NCI-H345 treated with DMSO at 0.1 percent for 48 hours (cell line): ENCODE results near the gene COQ2.
"Not testable (repeated sequence)": the region's sequence is repeated elsewhere in the genome, so short reads cannot be mapped to it uniquely, and the experiment has no call there.

ENCODE experiments used
- DNase-seq: peaks from one replicate; lab custom pipeline; 2025; ENCODE audit not compliant: unreplicated experiment; lab: John Stamatoyannopoulos, UW

COQ2 gene, protein sequence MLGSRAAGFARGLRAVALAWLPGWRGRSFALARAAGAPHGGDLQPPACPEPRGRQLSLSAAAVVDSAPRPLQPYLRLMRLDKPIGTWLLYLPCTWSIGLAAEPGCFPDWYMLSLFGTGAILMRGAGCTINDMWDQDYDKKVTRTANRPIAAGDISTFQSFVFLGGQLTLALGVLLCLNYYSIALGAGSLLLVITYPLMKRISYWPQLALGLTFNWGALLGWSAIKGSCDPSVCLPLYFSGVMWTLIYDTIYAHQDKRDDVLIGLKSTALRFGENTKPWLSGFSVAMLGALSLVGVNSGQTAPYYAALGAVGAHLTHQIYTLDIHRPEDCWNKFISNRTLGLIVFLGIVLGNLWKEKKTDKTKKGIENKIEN

DNA sequence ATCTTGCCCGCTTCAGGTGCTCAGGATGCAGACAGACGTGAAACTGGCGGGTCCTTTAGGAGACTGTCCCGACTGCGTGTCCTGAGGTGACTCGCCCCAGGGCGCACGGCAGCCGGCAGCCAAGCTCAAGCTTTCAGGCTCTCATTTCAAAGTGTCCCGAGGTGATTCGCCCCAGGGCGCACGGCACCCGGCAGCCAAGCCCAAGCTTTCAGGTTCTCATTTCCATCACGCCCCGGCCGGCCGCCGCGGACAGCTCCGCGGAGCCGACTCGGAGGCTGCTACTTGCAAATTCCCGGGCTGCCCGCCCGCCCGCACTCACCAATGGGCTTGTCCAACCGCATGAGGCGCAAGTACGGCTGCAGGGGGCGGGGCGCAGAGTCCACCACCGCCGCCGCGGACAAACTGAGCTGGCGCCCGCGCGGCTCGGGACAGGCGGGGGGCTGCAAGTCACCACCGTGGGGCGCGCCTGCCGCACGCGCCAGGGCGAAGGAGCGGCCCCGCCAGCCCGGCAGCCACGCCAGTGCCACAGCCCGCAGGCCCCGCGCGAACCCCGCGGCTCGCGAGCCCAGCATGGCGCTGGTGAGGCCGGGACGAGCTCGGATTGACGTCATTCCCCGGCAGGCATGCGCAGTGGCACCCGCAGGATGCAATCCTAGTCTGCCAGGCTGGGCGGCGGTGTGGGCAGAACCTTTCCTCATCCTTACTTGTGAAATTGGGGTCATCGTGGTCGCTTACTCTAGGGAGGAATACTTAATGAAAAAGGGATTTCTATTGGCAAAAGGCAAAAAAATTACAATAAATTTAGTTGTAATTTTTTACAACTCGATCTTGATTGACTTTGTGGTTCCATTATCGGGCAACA, at the start of gene COQ2:
Gene COQ2 (minus strand): TSS at position 606 of the 862 bp plus-strand sequence. CDS start 34 bp downstream, at position 572.
- DNase-seq, result peak; percentile 49

DNA sequence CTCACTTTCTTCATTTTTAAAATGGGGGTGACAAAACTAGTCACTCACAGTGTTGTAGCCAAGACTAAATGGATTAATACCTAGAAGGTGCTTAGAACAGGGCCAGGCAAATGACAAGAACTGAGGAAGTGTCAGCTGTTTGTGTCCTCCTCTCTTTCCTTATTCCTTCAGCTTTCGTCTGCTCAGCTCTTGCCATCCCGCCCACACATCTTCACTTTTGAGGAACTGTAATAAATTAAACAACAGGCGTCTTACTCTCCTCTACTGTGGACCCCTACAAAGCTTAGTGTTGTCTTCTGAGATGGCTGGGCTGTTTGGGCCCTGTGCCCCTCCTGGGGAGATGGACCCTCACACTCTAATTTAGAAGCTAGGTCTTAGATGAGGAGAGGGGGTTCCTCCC, 47.4 kb upstream of the COQ2 start:
- no peak for DNase-seq

DNA sequence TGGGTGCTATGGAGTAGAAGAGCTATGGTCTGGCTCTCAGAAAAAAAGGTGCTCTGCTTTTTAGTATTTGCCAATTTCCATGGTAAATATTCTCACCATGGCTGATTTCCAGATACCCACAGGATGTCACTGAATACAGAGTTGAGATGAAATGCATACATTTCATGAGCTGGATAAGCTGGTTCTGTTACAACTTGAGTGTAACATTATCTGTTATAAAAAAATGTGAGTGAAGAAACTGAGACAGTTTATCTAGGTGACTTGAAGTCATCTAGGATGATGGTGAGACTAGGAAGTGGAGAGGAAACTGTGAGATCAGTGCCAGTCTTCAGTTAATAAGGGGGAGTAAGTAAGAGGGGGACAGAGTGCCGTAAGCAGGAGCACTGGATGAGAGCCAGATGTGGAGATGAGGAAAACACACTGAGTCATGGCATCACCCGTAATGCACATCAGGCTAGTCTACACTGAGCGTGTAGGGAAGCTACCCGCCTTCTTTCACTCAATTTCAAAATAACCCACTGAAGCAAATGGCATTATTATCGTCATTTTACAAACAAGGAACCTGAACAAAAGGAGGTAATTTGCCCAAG, 45.0 kb upstream of the COQ2 start:
- no peak for DNase-seq

DNA sequence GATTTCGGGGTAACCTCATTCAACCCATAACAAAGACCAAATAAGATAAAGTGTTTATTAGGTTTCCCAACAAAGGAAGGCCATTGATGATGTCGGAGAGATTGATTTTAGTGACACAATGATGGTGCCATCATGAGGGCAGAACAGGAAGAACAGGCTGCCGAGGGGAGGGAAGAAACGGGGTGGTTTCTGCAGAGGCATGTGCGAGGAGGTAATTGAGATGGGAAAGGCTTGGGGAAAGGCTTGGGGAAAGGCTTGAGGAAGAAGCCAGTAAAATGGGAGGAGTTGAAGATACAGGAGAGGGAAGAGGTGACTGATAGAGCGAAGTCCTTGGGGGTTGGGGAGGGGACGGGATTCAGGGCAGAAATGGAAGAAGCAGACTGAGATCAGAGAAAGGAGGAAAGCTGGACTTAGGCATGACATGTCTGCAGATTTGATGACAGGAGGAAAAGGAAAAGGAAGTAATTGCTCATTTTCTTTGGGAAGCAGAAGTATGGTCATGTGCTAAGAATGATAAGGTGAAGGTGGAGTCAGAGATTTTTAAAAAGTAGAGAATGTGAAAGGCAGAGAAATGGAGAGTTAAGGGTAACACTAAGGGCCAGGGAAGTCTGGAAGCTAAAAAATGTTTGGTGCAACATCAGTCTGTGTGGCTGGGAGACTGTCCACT, 44.1 kb upstream of the COQ2 start:
- no peak for DNase-seq

DNA sequence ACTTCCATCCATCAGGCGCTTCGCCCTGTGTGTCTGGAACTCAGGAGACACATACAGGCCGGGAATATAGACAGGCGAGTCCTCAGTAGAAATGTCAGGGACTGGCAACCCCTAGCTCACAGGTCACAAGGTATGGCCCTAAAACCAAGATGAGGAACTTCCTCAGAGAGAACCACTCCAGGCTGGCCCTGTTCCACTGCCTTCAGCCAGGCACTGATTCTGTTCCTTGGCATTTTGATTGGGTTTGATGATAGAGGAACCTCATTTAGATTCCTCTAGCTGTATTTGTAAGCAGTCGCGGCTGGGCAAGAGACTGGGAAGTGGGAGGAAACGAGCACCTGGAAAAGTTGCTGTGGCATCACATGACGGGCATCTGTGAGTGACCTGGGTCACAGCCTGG, 41.9 kb upstream of the COQ2 start:
- no peak for DNase-seq

DNA sequence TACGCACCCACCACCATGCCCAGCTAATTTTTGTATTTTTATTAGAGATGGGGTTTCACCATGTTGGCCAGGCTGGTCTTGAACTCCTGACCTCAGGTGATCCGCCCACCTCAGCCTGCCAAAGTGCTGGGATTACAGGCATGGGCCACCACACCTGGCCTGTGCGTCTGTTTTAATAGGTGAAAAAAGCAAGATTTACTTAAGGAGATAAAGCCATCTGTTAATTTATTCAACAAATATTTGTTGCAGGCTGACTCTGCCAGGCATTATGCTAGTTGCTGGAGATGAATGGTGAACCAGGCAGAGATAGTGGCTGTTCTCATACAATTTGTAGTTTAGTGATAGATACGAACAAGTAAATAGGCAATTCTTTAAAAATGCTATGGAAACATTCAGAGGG, 40.7 kb upstream of the COQ2 start:
- not testable (repeated sequence) for DNase-seq

DNA sequence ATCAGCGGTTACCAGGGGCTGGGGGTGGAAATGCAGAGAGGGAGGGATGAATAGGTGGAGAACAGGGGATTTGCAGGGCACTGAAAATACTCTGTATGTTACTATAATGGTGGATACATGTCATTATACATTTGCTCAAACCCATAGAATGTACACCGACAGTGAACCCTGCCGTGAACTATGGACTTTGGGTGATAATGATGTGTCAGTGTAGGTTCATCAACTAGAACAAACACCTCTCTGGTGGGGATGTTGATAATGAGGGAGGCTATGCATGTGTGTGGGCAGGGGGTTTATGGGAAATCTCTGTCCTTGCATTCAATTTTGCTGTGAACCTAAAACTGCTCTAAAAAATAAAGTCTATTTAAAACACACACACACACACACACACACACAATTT, 38.5 kb upstream of the COQ2 start:
- DNase-seq, result no peak

DNA sequence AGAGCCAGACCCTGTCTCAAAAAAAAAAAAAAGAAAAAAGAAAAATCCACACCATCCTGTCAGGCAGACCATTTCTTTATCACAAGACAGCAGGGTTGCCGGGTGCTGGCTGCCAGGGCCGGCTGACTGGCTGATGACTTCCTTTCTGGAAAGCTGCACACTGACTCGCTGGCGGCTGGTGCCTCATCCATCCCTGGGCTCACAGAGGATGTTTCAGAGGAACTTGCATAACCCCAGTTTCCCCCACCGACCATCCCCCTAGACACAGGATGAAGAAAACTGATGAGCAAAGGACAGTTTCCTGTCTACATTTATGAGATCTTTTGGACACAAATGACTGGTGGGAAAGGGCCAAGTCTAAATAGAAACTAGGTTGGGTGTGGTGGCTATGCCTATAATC, 36.0 kb upstream of the COQ2 start:
- no peak for DNase-seq

DNA sequence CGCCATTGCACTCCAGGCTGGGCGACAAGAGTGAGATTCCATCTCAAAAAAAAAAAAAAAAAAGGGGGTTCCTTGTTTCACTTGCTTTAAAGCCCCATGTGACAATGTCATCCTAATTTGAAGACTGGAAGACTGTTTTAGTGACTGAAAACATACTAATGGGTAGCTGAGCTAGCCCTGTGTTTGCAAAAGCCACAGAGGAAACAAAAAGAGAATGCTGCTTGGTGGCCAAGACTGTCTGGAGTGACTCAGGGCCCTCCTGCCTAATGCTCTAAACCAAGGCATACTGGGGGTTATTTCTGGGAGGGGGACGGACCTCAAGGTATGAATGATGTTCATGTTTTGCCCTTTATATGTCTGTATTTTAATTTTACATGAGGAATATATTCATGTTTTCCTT, 34.1 kb upstream of the COQ2 start:
- no peak for DNase-seq

DNA sequence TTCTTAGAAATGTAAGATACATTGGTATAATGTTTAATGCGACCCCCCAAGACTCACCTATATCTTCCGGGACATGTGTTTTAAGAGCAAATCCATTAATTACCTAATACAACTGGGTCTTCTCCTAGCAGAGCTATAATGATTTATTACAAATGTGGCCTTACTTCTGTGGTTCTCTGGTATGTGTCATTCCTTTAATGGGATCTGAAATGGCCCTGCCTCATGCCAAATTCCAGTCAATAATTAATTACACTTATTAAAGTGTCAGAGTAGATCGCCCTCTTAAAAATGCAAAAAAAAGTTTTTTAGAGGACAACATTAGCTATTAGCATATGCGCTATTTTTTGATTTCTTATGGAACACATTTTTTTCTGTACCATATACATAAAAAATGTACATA, 33.1 kb upstream of the COQ2 start:
- DNase-seq, result no peak

DNA sequence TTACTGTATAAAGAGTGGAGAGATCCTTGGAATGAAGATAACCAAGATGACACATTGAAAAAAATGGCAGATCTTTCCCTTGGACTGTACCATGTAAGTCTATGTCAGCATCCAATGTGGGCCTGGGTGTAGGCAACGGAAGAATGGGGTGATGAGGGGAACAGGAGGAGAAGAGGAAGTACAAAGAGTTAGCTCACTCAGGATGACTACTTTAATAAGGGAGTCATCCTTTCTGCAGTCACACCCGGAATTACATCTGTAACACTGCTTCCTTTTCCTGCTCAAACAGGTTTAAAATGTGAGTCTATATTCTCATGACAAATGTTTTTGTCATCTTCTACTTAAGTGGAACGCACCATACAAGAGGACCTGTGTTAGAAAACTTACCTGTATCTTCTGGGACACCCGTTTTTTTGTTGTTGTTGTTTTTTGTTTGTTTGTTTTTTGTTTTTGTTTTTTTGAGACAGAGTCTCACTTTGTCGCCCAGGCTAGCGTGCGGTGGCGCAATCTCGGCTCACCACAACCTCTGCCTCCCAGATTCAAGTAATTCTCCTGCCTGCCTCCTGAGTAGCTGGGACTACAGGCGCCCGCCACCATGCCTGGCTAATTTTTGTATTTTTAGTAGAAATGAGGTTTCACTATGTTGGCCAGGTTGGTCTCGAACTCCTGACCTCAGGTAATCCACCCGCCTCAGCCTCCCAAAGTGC, 32.0 kb upstream of the COQ2 start:
- DNase-seq, result no peak

DNA sequence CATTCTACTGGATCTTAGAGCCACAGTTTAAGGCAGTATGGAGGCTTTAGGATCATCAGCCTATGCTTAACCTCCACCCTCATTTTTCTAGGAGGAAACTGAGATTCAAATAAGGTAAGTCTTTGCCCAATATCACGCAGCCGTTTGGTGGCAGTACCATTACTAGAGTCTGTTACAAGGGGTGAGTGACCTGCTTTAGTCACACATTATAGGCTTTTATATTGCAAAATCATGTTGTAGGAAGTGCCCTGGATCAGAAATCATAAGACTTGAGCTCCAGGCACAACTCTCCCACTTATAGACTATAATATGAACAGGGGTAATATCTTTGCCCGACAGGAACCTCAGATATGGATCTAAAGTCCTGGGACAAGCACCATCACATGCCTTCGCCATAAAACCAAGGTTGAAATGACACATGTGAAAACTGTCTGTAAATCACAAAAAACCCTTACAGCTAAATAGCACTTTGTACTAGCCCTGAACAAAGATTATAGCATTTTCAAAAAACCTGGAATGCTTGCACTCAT, 30.8 kb upstream of the COQ2 start:
- no peak for DNase-seq

DNA sequence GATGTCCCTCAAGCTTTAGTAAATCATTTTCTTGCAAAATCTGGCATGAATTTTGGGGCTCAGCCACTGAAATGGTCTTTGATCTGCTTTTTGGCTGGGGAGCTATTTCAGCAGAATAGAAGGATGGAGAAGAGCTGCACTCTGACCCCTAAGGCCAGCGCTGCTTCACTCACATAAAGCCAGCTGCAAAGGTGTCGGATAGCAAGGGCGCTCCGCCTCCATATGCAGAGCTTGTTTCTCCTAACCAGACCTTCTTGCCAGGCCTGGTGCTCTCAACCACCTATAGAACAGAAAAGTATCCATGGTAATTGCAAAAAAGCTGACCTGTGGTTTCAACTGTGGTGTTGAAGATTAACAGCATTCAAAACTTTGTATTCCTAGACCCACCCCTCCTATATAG, 24.1 kb upstream of the COQ2 start:
- no peak for DNase-seq

DNA sequence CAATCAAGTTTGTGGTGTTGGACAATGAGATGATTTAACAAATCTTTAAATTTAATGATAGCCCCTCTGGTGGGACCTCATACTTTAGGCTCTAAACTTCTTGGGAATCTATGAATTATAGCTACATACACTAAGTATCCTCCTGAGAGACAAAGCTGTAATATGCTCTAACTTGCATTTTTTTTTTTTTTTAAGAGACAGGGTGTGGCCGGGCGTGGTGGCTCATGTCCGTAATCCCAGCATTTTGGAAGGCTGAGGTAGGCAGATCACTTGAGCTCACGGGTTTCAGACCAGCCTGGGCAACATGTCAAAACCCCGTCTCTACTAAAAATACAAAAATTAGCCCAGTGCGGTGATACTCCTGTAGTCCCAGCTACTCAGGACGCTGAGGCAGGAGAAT, 23.3 kb upstream of the COQ2 start:
- DNase-seq, result no peak

DNA sequence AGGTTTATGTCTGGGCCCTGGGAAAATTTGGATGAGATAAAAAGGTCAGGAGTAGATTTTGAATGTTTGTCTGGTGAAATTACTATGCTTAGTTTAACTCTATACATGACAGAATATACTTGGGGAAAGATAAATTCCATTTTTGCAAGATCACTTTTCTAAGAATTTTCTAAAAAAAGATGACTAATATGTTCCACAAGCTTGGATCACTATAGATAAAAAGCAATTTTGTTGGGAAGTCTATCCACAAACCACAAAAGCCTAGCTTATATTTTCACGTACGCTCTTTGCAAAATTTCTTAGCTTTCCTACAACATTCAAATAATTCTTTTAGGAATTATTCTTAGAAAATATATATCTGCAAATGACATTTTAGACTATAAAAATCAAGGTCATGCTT, 20.6 kb upstream of the COQ2 start:
- DNase-seq, result no peak

DNA sequence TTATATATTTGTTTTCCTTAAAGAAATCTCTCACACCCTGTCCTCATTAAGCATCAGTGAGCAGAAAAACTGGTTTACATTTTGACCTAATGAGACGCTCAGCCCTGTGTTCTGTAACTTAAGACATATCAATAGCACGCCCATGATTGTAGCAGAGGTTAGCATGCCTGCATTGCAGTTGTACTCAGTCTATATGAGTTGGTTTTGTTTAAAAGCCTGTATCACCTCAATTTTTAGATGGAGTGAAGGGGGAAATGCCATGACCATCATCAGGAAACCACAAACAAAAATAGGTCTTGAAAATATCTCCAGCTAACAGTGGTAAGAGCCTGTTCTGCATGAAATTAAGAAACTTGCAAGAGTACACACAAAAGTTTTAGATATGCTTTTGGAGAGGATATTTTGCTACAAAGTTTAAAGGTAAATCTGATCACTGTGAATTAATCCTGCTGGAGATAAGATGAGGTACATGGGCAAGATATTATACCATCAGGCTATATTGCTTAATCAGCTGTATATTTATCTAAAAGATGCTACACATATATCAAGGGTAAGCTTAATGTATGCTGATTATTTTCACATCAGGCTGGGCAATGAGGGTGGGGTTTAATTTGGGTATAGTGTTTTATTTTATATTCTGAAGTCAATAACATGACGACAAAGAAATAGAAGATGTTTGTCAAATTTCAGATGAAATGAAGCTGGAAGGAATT, 13.1 kb upstream of the COQ2 start:
- no peak for DNase-seq

DNA sequence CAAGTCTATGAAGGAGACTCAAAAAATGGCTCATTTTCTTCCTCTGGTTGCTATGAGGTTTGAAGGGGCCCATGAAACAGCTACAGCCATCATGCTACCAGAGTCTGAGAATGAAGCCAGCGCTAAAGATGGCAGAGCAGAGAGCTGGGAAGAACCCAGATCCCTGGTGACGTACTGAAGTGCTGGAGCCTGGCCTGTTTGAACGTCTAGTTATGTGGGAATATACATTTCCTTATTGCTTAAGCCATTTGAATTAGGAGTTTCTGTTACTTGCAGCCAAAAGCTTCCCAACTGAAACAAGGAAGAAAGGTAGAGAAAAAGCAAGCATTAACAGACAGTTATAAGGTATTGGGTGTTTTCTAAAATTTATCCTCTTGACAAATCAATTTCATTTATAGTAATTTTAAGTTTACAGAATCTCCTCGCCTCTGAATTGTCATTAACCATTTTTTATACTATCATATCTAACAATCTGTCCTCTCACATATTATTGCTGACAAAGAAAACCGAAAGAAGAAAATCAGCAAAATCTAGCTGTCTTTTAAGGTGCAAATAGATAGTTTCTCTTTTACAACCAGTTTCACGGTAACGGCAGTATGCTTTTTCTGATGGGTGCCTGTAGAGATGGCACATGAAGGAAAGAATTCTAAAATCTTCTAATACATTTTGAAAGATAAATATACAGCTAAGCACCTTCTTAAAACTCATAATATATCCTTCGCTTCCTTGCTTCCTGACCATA, 8.9 kb upstream of the COQ2 start:
- DNase-seq, result no peak

DNA sequence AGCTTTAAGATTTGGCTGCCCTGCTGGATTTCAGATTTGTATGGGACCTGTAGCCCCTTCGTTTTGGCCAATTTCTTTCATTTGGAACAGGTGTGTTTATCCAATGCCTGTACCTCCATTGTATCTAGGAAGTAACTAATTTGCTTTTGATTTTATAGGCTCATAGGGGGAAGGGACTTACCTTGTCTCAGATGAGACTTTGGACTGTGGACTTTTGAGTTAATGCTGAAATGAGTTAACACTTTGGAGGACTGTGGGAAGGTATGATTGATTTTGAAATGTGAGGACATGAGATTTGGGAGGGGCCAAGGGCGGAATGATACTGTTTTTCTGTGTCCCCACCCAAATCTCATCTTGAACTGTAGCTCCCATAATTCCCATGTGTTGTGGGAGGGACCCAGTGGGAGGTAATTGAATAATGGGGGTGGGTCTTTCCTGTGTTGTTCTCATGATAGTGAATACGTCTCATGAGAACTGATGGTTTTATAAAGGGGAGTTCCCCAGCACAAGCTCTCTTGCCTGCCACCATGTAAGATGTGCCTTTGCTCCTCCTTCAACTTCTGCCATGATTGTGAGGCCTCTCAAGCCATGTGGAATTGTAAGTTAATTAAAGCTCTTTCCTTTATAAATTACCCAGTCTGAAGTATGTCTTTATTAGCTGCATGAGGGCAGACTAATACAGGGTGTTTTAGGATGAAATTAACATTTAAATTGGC, 5.6 kb upstream of the COQ2 start:
- not testable (repeated sequence) for DNase-seq

DNA sequence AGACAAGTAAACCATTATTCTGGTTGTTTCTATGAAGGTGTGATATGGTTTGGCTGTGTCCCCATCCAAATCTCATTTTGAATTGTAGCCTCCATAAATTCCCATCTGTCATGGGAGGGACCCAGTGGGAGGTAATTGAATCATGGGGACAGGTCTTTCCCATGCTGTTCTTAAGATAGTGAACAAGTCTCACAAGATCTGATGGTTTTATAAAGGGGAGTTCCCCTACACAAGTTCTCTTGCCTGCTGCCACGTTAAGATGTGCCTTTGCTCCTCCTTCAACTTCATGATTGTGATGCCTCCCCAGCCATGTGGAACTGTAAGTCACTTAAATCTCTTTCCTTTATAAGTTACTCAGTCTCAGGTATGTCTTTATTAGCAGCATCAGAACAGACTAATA, 3.8 kb upstream of the COQ2 start:
- not testable (repeated sequence) for DNase-seq
